HEK293 (cell line): ENCODE data around the gene LPP.

Experiments
- CTCF ChIA-PET: fragments of 350-600 bp; formaldehyde crosslinking; extraction: SDS; loops from one replicate; lab custom pipeline; 2021; ENCODE audit warnings: antibody characterized with exemption; lab: Yijun Ruan, JAX
- POLR2A ChIA-PET: fragments of 300-600 bp; formaldehyde crosslinking; extraction: SDS; loops from one replicate; lab custom pipeline; 2020; ENCODE audit warnings: antibody characterized with exemption, inconsistent platforms; lab: Yijun Ruan, JAX
- H3K27ac ChIP-seq: fragments of 200-500 bp; sonication (Bioruptor generic); 2 replicates; pipeline ENCODE4 v1.5.1; 2014; ENCODE audit warnings: low read depth, low read length, control low read depth, inconsistent platforms; ENCODE audit errors: extremely low read depth
- H3K36me3 ChIP-seq, 2 experiments: fragments of 200-500 bp in 1 of 2; sonication (Bioruptor generic) in 1 of 2; 1 replicate in 1 of 2; 2 replicates in 1 of 2; pipeline ENCODE4 v1.5.1; 2014 to 2017; ENCODE audit warnings: inconsistent platforms in 2 of 2, low read length in 2 of 2; ENCODE audit not compliant: control insufficient read depth in 2 of 2, insufficient read depth in 1 of 2
- H3K4me1 ChIP-seq: fragments of 200-500 bp; sonication (Bioruptor generic); 2 replicates; pipeline ENCODE4 v1.5.1; 2014; ENCODE audit warnings: mild to moderate bottlenecking, low read length, inconsistent platforms; ENCODE audit not compliant: control insufficient read depth, insufficient read depth
- H3K4me3 ChIP-seq: 2 replicates; pipeline ENCODE4 v1.5.1; 2011; ENCODE audit warnings: low read depth, mild to moderate bottlenecking, control low read depth, low read length, moderate library complexity
- H3K9me3 ChIP-seq: fragments of 200-500 bp; sonication (Bioruptor generic); 2 replicates; pipeline ENCODE4 v1.5.1; 2014; ENCODE audit warnings: low read depth, low read length, inconsistent platforms; ENCODE audit not compliant: control insufficient read depth, insufficient read depth
- ELK4 ChIP-seq: IDR thresholded peaks from 2 replicates; pipeline ENCODE4 v1.6.1; 2011; ENCODE audit warnings: mild to moderate bottlenecking, low read depth, low read length, borderline replicate concordance
- FEZF1 ChIP-seq: fragments of 450-650 bp; formaldehyde crosslinking; IDR thresholded peaks from 2 replicates; pipeline ENCODE4 v1.5.1; 2016; ENCODE audit warnings: missing biosample characterization, missing genetic modification characterization
- RBAK ChIP-seq: fragments of 450-650 bp; formaldehyde crosslinking; IDR thresholded peaks from 2 replicates; pipeline ENCODE4 v1.5.1; 2016; ENCODE audit warnings: missing biosample characterization, missing genetic modification characterization
- REPIN1 ChIP-seq: fragments of 450-650 bp; formaldehyde crosslinking; IDR thresholded peaks from 2 replicates; pipeline ENCODE4 v1.5.1; 2017; ENCODE audit warnings: missing biosample characterization, missing genetic modification characterization, low read depth
- REST ChIP-seq: fragments of 450-650 bp; formaldehyde crosslinking; IDR thresholded peaks from 2 replicates; pipeline ENCODE4 v1.5.1; 2016; ENCODE audit warnings: missing biosample characterization, missing genetic modification characterization
- SP2 ChIP-seq: fragments of 450-650 bp; formaldehyde crosslinking; IDR thresholded peaks from 2 replicates; pipeline ENCODE4 v1.5.1; 2016; ENCODE audit warnings: missing biosample characterization, missing genetic modification characterization
- TSHZ1 ChIP-seq: fragments of 450-650 bp; formaldehyde crosslinking; IDR thresholded peaks from 2 replicates; pipeline ENCODE4 v1.5.1; 2016; ENCODE audit warnings: missing biosample characterization, missing genetic modification characterization, borderline replicate concordance
- WT1 ChIP-seq: fragments of 450-650 bp; formaldehyde crosslinking; IDR thresholded peaks from 2 replicates; pipeline ENCODE4 v1.5.1; 2016; ENCODE audit warnings: missing biosample characterization, missing genetic modification characterization
- ZBTB17 ChIP-seq: fragments of 450-650 bp; formaldehyde crosslinking; IDR thresholded peaks from 2 replicates; pipeline ENCODE4 v1.5.1; 2016; ENCODE audit warnings: missing biosample characterization, missing genetic modification characterization
- ZBTB44 ChIP-seq: fragments of 450-650 bp; IDR thresholded peaks from 2 replicates; pipeline ENCODE4 v1.5.1; 2018; ENCODE audit warnings: missing biosample characterization, mild to moderate bottlenecking, missing genetic modification characterization
- ZNF140 ChIP-seq: fragments of 450-650 bp; formaldehyde crosslinking; IDR thresholded peaks from 2 replicates; pipeline ENCODE4 v1.5.1; 2016; ENCODE audit warnings: missing biosample characterization, missing genetic modification characterization
- ZNF175 ChIP-seq: fragments of 450-650 bp; formaldehyde crosslinking; IDR thresholded peaks from 2 replicates; pipeline ENCODE4 v1.5.1; 2016; ENCODE audit warnings: missing biosample characterization, missing genetic modification characterization
- ZNF23 ChIP-seq: fragments of 450-650 bp; formaldehyde crosslinking; IDR thresholded peaks from 2 replicates; pipeline ENCODE4 v1.5.1; 2016; ENCODE audit warnings: missing biosample characterization, missing genetic modification characterization, borderline replicate concordance
- ZNF248 ChIP-seq: fragments of 450-650 bp; formaldehyde crosslinking; IDR thresholded peaks from 2 replicates; pipeline ENCODE4 v1.5.1; 2017; ENCODE audit warnings: missing biosample characterization, missing genetic modification characterization
- ZNF335 ChIP-seq: fragments of 450-650 bp; formaldehyde crosslinking; conservative IDR thresholded peaks from 2 replicates; pipeline ENCODE4 v1.5.1; 2016; ENCODE audit warnings: missing biosample characterization, missing genetic modification characterization
- ZNF341 ChIP-seq: fragments of 450-650 bp; formaldehyde crosslinking; IDR thresholded peaks from 2 replicates; pipeline ENCODE4; 2016; ENCODE audit warnings: low read depth, missing biosample characterization, missing genetic modification characterization
- ZNF394 ChIP-seq: fragments of 450-650 bp; formaldehyde crosslinking; IDR thresholded peaks from 2 replicates; pipeline ENCODE4 v1.5.1; 2016; ENCODE audit warnings: missing biosample characterization, missing genetic modification characterization, mild to moderate bottlenecking, moderate library complexity, borderline replicate concordance
- ZNF501 ChIP-seq: fragments of 450-650 bp; formaldehyde crosslinking; IDR thresholded peaks from 2 replicates; pipeline ENCODE4 v1.5.1; 2016; ENCODE audit warnings: missing biosample characterization, missing genetic modification characterization
- ZNF510 ChIP-seq: fragments of 450-650 bp; formaldehyde crosslinking; IDR thresholded peaks from 2 replicates; pipeline ENCODE4 v1.5.1; 2018; ENCODE audit warnings: mild to moderate bottlenecking, missing genetic modification characterization, missing biosample characterization; ENCODE audit not compliant: insufficient replicate concordance
- ZNF521 ChIP-seq: fragments of 450-650 bp; formaldehyde crosslinking; IDR thresholded peaks from 2 replicates; pipeline ENCODE4 v1.5.1; 2017; ENCODE audit warnings: missing biosample characterization, mild to moderate bottlenecking, missing genetic modification characterization
- ZNF560 ChIP-seq: fragments of 450-650 bp; formaldehyde crosslinking; IDR thresholded peaks from 2 replicates; pipeline ENCODE4 v1.5.1; 2017; ENCODE audit warnings: missing biosample characterization, missing genetic modification characterization, borderline replicate concordance
- ZNF585B ChIP-seq: fragments of 450-650 bp; formaldehyde crosslinking; IDR thresholded peaks from 2 replicates; pipeline ENCODE4 v1.5.1; 2016; ENCODE audit warnings: missing biosample characterization, missing genetic modification characterization
- ZNF639 ChIP-seq: fragments of 450-650 bp; formaldehyde crosslinking; IDR thresholded peaks from 2 replicates; pipeline ENCODE4 v1.5.1; 2016; ENCODE audit warnings: missing biosample characterization, missing genetic modification characterization
- ZNF768 ChIP-seq: fragments of 450-650 bp; formaldehyde crosslinking; IDR thresholded peaks from 2 replicates; pipeline ENCODE4 v1.5.1; 2018; ENCODE audit warnings: missing biosample characterization, mild to moderate bottlenecking, missing genetic modification characterization
- ZNF792 ChIP-seq: fragments of 450-650 bp; formaldehyde crosslinking; IDR thresholded peaks from 2 replicates; pipeline ENCODE4 v1.5.1; 2016; ENCODE audit warnings: missing biosample characterization, missing genetic modification characterization

Gene LPP

GRCh38 chr3:188323067-188323842 lies 169.3 kb downstream of the LPP start:
- CTCF ChIA-PET = interaction anchor here (0.6 to 1.0 kb wide), 2 partner anchors 423 to 911 kb away, joined by 4 read pairs; no protein-coding TSS in a partner anchor
- POLR2A ChIA-PET = no interaction called here
- no peak overlapping the region for H3K4me3 ChIP-seq

GRCh38 chr3:188326111-188326510 lies 172.2 kb downstream of the LPP start:
- no peaks in the 10 kb centered on the region for H3K9me3 ChIP-seq
- no peak overlapping the region for H3K4me3 ChIP-seq
- peaks cover 2% of the 10 kb centered on the region; the same call in 1 of the 2 replicates for H3K4me1 ChIP-seq
- TF ChIP-seq ZNF510 (tag by site-specific recombination) (no peak), ZNF639 (tag by site-specific recombination) (no peak), ZBTB17 (tag by site-specific recombination) (no peak), ZNF175 (tag by site-specific recombination) (no peak), FEZF1 (tag by site-specific recombination) (no peak), ZNF501 (no peak), REST (tag by site-specific recombination) (no peak)
- TF ChIP-seq, all 188 proteins: peak for 0
- POLR2A ChIA-PET = no interaction called here
- CTCF ChIA-PET = no interaction called here
- H3K36me3 ChIP-seq = no peaks in the 10 kb centered on the region
- H3K27ac ChIP-seq = no peak overlapping the region

More at GRCh38 chr3:188323067-188323842, 169.3 kb downstream of the LPP start:
- TF ChIP-seq ZNF521 (tag by site-specific recombination) (no peak), ELK4 (no peak), ZNF792 (tag by site-specific recombination) (no peak), REPIN1 (tag by site-specific recombination) (no peak), ZNF341 (tag by site-specific recombination) (no peak), WT1 (tag by site-specific recombination) (no peak), ZNF585B (tag by site-specific recombination) (no peak), ZNF140 (tag by site-specific recombination) (no peak), ZNF23 (tag by site-specific recombination) (no peak), ZNF248 (tag by site-specific recombination) (no peak), ZNF560 (tag by site-specific recombination) (no peak), ZNF768 (no peak), ZBTB44 (tag by site-specific recombination) (no peak), RBAK (tag by site-specific recombination) (no peak), SP2 (tag by site-specific recombination) (no peak), TSHZ1 (tag by site-specific recombination) (no peak), ZNF335 (tag by site-specific recombination) (no peak), ZNF394 (tag by site-specific recombination) (no peak)
- TF ChIP-seq, all 188 proteins: peak for 0
- no peaks in the 10 kb centered on the region for H3K9me3 ChIP-seq
- peaks cover 2% of the 10 kb centered on the region; the same call in 1 of the 2 replicates for H3K4me1 ChIP-seq
- H3K36me3 ChIP-seq = no peaks in the 10 kb centered on the region
- H3K27ac ChIP-seq = no peak overlapping the region
